GM13977 (cell line): ENCODE results near the gene POU3F3.

Experiments
- DNase-seq: peaks from one replicate; pipeline ENCODE4 v3.0.0; 2012; ENCODE audit warnings: low spot score
- CTCF ChIP-seq: IDR thresholded peaks from 2 replicates; pipeline ENCODE4 v1.5.1; 2012; ENCODE audit warnings: mild to moderate bottlenecking, control low read depth; ENCODE audit not compliant: insufficient read depth; ENCODE audit errors: extremely low read depth, missing control alignments
- in situ Hi-C: fragments of 300-500 bp; cut with MboI; formaldehyde crosslinking; loops from one replicate; pipeline ENCODE4 v1.12.0; 2022; ENCODE audit warnings: low sequenced_read_pairs, low pct_unique_long_range_greater_than_20kb, mixed read lengths, inconsistent platforms; ENCODE audit not compliant: unreplicated experiment

Gene POU3F3

GRCh38 chr2:104896446-104896845, 42.5 kb downstream of the POU3F3 start:
- no peak for TF ChIP-seq CTCF
- in situ Hi-C loops, result no loop called here
- no peak for DNase-seq

GRCh38 chr2:104897515-104898184, 43.7 kb downstream of the POU3F3 start:
- in situ Hi-C loops, result no loop called here
- TF ChIP-seq CTCF, result no peak
- DNase-seq, result no peak

GRCh38 chr2:104900608-104901007, 46.7 kb downstream of the POU3F3 start:
- no peak for TF ChIP-seq CTCF
- in situ Hi-C loops, result no loop called here
- DNase-seq, result no peak

GRCh38 chr2:104901037-104901881, 47.3 kb downstream of the POU3F3 start:
- no peak for DNase-seq
- in situ Hi-C loops, result no loop called here
- TF ChIP-seq CTCF, result no peak

- in situ Hi-C loops, result no loop called here
- no peak for TF ChIP-seq CTCF
- no peak for DNase-seq
Measured at GRCh38 chr2:104902317-104902716, 48.4 kb downstream of the POU3F3 start.
